HG03135 (cell line): ENCODE data around the gene RPS23.
A peak's percentile ranks its signal among the peaks of the same experiment; 100 is the strongest.

ENCODE experiments used
- ATAC-seq: cut with Tn5 transposase; IDR thresholded peaks from one replicate; pipeline ENCODE4 v1.9.1; 2021; ENCODE audit warnings: mild to moderate bottlenecking, moderate library complexity; ENCODE audit not compliant: unreplicated experiment

Gene RPS23

GRCh38 chr5:82246960-82247574, 31.1 kb downstream of the RPS23 start:
- no peak for ATAC-seq

- ATAC-seq, result no peak
Observed at GRCh38 chr5:82244854-82245635, 33.1 kb downstream of the RPS23 start.

GRCh38 chr5:82244151-82244550, 34.0 kb downstream of the RPS23 start:
- no peak for ATAC-seq

- no peak for ATAC-seq
Observed at GRCh38 chr5:82234885-82235284, 43.3 kb downstream of the RPS23 start.

GRCh38 chr5:82225525-82226172, 52.5 kb downstream of the RPS23 start:
- peak; percentile 88 for ATAC-seq
